H1 (cell line): ENCODE results near the gene UGT1A7. TPM values are rescaled to one million over a fixed set of nuclear protein-coding genes. Genes with fewer than 3 reads are reported as not detected.

Experiments
- ATF3 ChIP-seq: IDR thresholded peaks from 2 replicates; pipeline ENCODE4 v1.6.1; 2011; ENCODE audit warnings: low read depth, mild to moderate bottlenecking, low read length; ENCODE audit not compliant: insufficient read depth
- JUN ChIP-seq: IDR thresholded peaks from 2 replicates; pipeline ENCODE4 v1.6.1; 2011; ENCODE audit warnings: low read depth, mild to moderate bottlenecking, improper control_type of control experiment, low read length
- NRF1 ChIP-seq: IDR thresholded peaks from 2 replicates; pipeline ENCODE4 v1.6.1; 2011; ENCODE audit warnings: mild to moderate bottlenecking, low read depth, low read length, improper control_type of control experiment
- SRF ChIP-seq: IDR thresholded peaks from 2 replicates; pipeline ENCODE4 v1.6.1; 2011; ENCODE audit warnings: mild to moderate bottlenecking, low read depth, low read length, moderate library complexity
- TAF1 ChIP-seq: IDR thresholded peaks from 2 replicates; pipeline ENCODE4 v1.6.1; 2011; ENCODE audit warnings: mild to moderate bottlenecking, low read depth, low read length
- polyA plus RNA-seq, 7 experiments: library from polyadenylated mRNA; depleted of rRNA in 3 of 7; stranded (reverse) in 5 of 7; unstranded in 2 of 7; fragments of >200 nt in 5 of 7; fragments of 200-250 nt in 2 of 7; gene quantifications; 1 replicate in 5 of 7; 2 replicates in 1 of 7; 4 replicates in 1 of 7; pipeline versions ENCODE4 v1.2.1 to v1.2.3, GENCODE V29; 2011 to 2013; ENCODE audit warnings: missing spikeins in 2 of 7, mixed read lengths in 2 of 7
- total RNA-seq: library from RNA; stranded (reverse); fragmentation: NEBNext Ultra II Directional; extraction: Animal tissue kit (Norgen Biotek cat#: 25700); gene quantifications from 2 replicates; pipeline ENCODE4 v1.2.1, GENCODE V29; 2021

UGT1A7 gene
- total and polyA plus RNA-seq, 2 of the 8 experiments (the other 6 are each of a cell fraction or from before 2014, with no cell fraction given): not detected

GRCh38 chr2:233688341-233688740, 6.6 kb downstream of the UGT1A7 start (continued):
- no peak for TF ChIP-seq JUN
- no peak for TF ChIP-seq ATF3
- no peak for TF ChIP-seq NRF1
- no peak for TF ChIP-seq TAF1
- TF ChIP-seq SRF: no peak
- TF ChIP-seq, all 59 proteins: peak for 0
